HUES64 (cell line): ENCODE data around the gene MAP4.

Experiments used
- H3K27ac ChIP-seq: 2 replicates; pipeline ENCODE4 v1.7.0; 2013; ENCODE audit warnings: low read depth, low read length, inconsistent platforms
- H3K27me3 ChIP-seq: 2 replicates; pipeline ENCODE4 v1.6.1; 2013; ENCODE audit warnings: mild to moderate bottlenecking, low read length; ENCODE audit not compliant: insufficient read depth
- H3K36me3 ChIP-seq: 2 replicates; pipeline ENCODE4 v1.6.1; 2013; ENCODE audit warnings: mild to moderate bottlenecking, low read length; ENCODE audit not compliant: insufficient read depth
- H3K4me1 ChIP-seq: 2 replicates; pipeline ENCODE4 v1.6.1; 2013; ENCODE audit warnings: mild to moderate bottlenecking, low read length, moderate library complexity; ENCODE audit not compliant: insufficient read depth
- H3K4me3 ChIP-seq: 2 replicates; pipeline ENCODE4 v1.5.1; 2013; ENCODE audit warnings: mild to moderate bottlenecking, low read length, moderate library complexity
- H3K9ac ChIP-seq: 2 replicates; pipeline ENCODE4 v1.6.1; 2013; ENCODE audit warnings: mild to moderate bottlenecking, low read depth, low read length
- H3K9me3 ChIP-seq: 2 replicates; pipeline ENCODE4 v1.6.1; 2013; ENCODE audit warnings: low read depth, low read length; ENCODE audit not compliant: insufficient read depth
- WGBS: fragments of 150-250, 120-280 bp; methylation state at CpG from one replicate; pipeline ENCODE4 v1.1.7; 2013; ENCODE audit warnings: missing lambda C conversion rate; 5-methylcytosine and 5-hydroxymethylcytosine counted together

The MAP4 gene

DNA sequence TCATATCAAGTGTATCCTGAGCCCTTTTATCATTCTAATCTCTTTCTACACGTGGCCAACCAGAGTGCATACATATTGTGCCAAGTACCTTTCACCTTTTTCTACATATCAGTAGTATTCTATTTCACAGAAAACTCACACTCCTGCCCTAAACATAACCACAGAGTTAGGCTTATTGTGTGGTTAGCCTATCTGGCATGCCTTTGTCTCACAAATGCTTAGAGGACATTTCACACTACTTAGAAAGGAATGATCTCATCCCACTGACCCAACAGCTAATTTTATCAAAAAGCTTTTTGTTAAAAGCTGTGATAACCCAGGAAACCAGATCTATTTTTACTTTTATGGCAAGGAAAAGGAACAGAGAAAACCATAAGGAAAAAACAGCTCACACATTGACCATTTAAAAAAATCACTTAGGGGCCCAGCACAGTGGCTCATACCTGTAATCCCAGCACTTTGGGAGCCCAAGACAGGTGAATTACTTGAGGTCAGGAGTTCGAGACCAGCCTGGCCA is 17.8 kb upstream of the MAP4 start:
- no peaks in the 10 kb centered on the region for H3K9me3 ChIP-seq
- H3K27me3 ChIP-seq: no peaks in the 10 kb centered on the region
- WGBS: 47% methylated on average over 2 of the region's 2 CpGs
- H3K9ac ChIP-seq: no peak overlapping the region
- H3K4me1 ChIP-seq: peaks cover 21% of the 10 kb centered on the region; the same call in 1 of the 2 replicates
- no peak overlapping the region for H3K4me3 ChIP-seq
- H3K36me3 ChIP-seq: no peaks in the 10 kb centered on the region
- peak overlapping the region; percentile 66; the same call in 1 of the 2 replicates for H3K27ac ChIP-seq

DNA sequence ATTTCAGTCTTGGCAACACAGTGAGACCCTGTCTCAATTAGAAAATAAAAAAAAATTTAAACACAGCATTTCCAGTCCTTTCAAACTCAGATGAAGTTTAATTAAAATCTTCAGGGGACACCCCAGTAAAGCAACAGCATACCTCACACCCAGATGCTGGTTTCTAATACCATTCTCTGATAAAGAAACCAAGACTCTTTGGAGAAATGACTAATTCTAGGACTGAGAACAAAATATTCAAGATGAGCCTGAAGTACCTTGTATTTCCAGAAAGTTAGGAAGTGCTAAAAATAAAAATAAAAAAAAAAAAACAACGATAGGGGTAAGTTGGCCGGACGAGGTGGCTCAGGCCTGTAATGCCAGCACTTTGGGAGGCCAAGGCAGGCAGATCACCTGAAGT is 14.0 kb upstream of the MAP4 start:
- H3K27ac ChIP-seq: no peak overlapping the region
- H3K9me3 ChIP-seq: no peaks in the 10 kb centered on the region
- WGBS: 97% methylated on average over 3 of the region's 3 CpGs

DNA sequence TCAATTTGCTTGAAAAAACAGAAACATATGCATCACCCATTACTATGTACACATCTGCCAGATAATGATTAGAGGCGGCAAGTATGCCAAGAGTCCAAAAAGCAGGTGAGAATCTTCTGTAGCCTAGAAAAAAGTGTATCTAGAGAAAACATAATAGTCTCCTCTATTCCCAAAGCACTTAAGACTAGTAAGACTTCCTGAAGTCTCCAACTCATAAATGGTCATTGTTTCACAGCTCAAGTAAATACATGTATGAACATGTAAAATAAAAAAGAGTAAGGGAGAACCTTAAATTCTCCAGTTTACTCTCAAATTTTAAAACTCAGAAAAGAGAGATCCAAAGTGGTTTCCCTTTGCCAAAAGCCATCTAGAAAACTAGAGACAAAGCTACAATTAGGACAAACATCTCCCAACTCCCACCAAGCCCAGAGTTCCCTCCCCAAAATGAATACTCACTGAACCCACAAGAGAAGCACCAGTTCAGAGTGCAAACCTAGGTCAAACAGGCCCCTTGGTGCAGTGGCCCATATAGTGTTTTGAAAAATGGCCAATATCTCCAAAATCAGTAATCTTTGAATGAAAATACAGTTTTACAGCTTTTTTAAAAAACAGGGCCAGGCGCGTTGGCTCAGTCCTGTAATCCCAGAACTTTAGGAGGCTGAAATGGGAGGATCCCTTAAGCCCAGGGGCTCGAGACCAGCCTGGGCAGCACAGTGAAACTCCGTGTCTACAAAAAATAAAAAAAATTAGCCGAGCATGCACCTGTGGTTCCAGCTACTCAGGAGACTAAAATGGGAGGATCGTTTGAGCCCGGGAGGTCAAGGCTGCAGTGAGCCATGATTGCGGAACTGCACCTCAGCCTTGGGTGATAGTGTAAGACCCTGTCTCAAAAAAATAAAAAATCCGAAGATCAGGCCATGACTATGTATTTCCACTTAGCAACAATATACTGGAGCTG is 11.0 kb upstream of the MAP4 start:
- WGBS: 82% methylated on average over 10 of the region's 10 CpGs
- H3K9me3 ChIP-seq: no peaks in the 10 kb centered on the region
- H3K4me3 ChIP-seq: no peak overlapping the region
- no peaks in the 10 kb centered on the region for H3K36me3 ChIP-seq
- H3K9ac ChIP-seq: no peak overlapping the region
- H3K27ac ChIP-seq: no peak overlapping the region
- peaks cover 14% of the 10 kb centered on the region for H3K4me1 ChIP-seq
- H3K27me3 ChIP-seq: no peaks in the 10 kb centered on the region

More for the DNA sequence above, 14.0 kb upstream of the MAP4 start:
- no peaks in the 10 kb centered on the region for H3K27me3 ChIP-seq
- H3K4me3 ChIP-seq: no peak overlapping the region
- no peak overlapping the region for H3K9ac ChIP-seq
- peaks cover 16% of the 10 kb centered on the region; the same call in 1 of the 2 replicates for H3K4me1 ChIP-seq
- H3K36me3 ChIP-seq: no peaks in the 10 kb centered on the region

- 96% methylated on average over 1 of the region's 2 CpGs for WGBS
- Histone ChIP-seq H3K4me1 (peaks cover 17% of the 10 kb centered on the region), H3K4me3 (no peak overlapping the region)
Measured at GRCh38 chr3:48026098-48026497, 9.9 kb upstream of the MAP4 start.

DNA sequence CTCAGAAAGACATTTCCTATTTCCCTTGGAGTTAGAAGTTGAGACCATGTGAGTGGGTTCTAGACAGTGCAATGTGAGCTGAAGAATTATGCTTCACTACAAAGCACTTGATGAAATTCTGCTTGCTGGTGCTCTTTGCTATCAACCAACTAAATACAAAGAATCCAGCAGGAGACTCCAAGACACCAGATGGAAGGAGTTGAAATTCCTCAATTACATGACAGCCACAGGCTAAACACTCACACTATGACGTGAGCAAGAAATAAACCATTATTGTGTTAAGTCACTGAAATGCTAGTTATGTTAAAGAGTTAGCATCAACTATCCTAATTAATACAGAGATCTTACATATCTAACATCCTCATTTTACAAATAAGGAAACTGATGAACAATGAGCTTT is 8.2 kb upstream of the MAP4 start:
- Histone ChIP-seq H3K36me3 (no peaks in the 10 kb centered on the region), H3K27ac (no peak overlapping the region), H3K4me1 (peaks cover 17% of the 10 kb centered on the region), H3K9ac (no peak overlapping the region), H3K27me3 (no peaks in the 10 kb centered on the region), H3K4me3 (no peak overlapping the region), H3K9me3 (no peaks in the 10 kb centered on the region)
- no CpG with 5 or more reads among the region's 1 CpG for WGBS

More at GRCh38 chr3:48026098-48026497, 9.9 kb upstream of the MAP4 start:
- Histone ChIP-seq H3K9ac (no peak overlapping the region), H3K36me3 (no peaks in the 10 kb centered on the region), H3K9me3 (no peaks in the 10 kb centered on the region), H3K27me3 (no peaks in the 10 kb centered on the region), H3K27ac (no peak overlapping the region)

DNA sequence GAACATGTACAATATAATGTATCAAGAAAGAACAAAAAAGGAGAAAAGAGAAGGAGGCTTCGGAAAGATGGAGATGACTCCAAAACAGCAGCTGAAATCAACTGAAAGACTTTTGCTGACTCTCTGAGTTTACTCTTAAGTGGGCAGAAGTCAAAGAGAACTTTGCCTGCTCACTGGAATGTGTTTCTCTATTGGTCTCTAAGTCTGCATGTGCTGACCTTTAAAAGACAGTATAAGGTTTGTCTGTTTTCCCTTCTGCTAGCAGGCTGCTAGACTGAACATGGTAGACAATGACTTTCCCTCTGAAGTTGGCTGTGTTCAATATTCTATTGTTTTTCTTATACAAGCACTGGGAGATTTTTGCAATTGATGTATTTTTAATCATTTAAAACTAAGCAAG is 7.2 kb upstream of the MAP4 start:
- H3K4me1 ChIP-seq: peaks cover 17% of the 10 kb centered on the region
- 98% methylated on average over 1 of the region's 1 CpG for WGBS
- H3K9ac ChIP-seq: no peak overlapping the region
- no peaks in the 10 kb centered on the region; the same call in 1 of the 2 replicates for H3K36me3 ChIP-seq
- no peak overlapping the region for H3K4me3 ChIP-seq
- H3K27me3 ChIP-seq: no peaks in the 10 kb centered on the region
- no peaks in the 10 kb centered on the region for H3K9me3 ChIP-seq
- H3K27ac ChIP-seq: no peak overlapping the region

DNA sequence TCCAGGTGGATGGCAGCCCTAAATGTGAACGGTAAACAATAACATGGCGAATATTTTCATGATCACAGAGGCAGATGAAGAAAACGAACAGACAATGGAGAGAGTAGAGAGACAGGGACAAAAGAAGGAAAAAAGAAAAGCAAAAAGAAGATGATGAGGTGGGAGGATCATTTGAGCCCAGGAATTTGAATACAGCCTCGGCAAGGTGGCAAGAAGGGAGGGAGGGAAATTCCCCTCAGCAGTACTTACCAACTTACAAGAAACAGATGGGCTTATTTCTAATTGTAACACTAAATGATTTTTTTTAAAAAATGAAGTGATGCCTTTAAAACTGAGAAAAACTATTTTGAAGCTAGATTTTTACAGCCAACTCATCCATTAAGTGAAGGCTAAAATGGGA is 6.0 kb upstream of the MAP4 start:
- peaks cover 17% of the 10 kb centered on the region for H3K4me1 ChIP-seq
- WGBS: 88% methylated on average over 3 of the region's 4 CpGs
- no peak overlapping the region for H3K4me3 ChIP-seq
- H3K36me3 ChIP-seq: no peaks in the 10 kb centered on the region; the same call in 1 of the 2 replicates
- no peak overlapping the region for H3K27ac ChIP-seq
- H3K27me3 ChIP-seq: no peaks in the 10 kb centered on the region
- no peaks in the 10 kb centered on the region for H3K9me3 ChIP-seq
- no peak overlapping the region for H3K9ac ChIP-seq

DNA sequence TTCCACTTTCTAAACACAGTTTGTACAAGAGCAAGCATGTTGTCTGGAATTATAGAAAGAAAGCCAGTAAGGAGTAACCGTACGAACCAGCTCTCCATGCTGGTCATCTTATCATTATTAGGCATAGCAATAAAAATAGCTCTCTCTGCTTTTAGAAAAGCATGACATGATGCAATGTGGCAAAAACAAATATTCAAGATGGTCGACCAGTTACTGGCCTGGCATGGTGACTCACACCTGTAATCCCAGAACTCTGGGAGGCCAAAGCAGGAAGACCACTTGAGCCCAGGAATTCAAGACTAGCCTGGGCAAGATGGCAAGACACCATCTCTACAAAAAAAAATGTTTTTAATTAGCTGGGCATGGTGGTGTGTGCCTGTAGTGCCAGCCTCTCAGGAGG is 2.6 kb upstream of the MAP4 start:
- no peak overlapping the region for H3K27ac ChIP-seq
- peaks cover 34% of the 10 kb centered on the region for H3K4me1 ChIP-seq
- WGBS: 91% methylated on average over 3 of the region's 3 CpGs

DNA sequence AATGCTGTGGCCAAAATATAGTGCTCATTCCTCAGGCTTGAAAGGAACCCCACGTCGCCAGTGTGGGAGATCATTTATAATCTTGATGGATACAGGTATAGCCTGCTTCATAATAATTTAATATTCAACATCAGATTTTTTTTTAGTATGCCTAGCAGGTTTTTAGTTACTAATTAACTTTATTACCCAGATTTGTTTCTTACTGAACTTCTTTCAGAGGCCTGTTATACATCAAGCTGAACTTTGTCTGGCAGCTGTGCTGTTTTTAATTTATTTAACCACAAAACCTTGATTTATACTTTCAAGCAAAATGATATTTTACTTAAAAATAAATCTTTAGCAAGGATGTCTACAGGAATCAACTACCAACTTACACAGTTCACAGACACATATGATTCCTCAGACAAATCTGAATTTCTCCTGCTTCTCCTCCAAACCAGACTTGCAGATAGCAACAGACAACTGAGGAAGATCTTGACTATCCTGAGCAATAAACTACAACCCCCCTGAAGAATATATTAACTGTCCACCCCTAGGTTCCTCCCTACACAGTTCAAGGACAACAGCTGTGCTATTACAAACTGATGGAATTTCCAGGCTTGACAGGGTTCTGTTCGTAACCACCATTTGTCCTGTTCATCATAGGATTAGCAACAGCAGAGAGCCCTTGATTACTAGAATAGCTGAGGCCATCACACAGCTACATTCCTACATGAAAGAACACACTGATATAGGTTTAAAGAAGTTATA is 610 bp downstream of the MAP4 start:
- Histone ChIP-seq H3K4me3 (no peak overlapping the region), H3K27me3 (no peaks in the 10 kb centered on the region), H3K27ac (no peak overlapping the region), H3K9me3 (no peaks in the 10 kb centered on the region), H3K36me3 (no peaks in the 10 kb centered on the region; the same call in 1 of the 2 replicates), H3K9ac (no peak overlapping the region), H3K4me1 (peaks cover 38% of the 10 kb centered on the region)
- WGBS: 89% methylated on average over 1 of the region's 3 CpGs

More for the DNA sequence above, 2.6 kb upstream of the MAP4 start:
- Histone ChIP-seq H3K9ac (no peak overlapping the region), H3K9me3 (no peaks in the 10 kb centered on the region), H3K4me3 (no peak overlapping the region), H3K27me3 (no peaks in the 10 kb centered on the region), H3K36me3 (no peaks in the 10 kb centered on the region; the same call in 1 of the 2 replicates)

GRCh38 chr3:48014358-48014757 is 1.9 kb downstream of the MAP4 start:
- WGBS: 88% methylated on average over 2 of the region's 2 CpGs
- peaks cover 38% of the 10 kb centered on the region for H3K4me1 ChIP-seq
- H3K9ac ChIP-seq: no peak overlapping the region
- no peaks in the 10 kb centered on the region for H3K27me3 ChIP-seq
- no peak overlapping the region for H3K27ac ChIP-seq
- no peaks in the 10 kb centered on the region; the same call in 1 of the 2 replicates for H3K36me3 ChIP-seq
- no peaks in the 10 kb centered on the region for H3K9me3 ChIP-seq
- no peak overlapping the region for H3K4me3 ChIP-seq
